OCI-LY1 (cell line): ENCODE measurements around the gene ELFN1.

Experiments used
- H2AFZ ChIP-seq: fragments of 200-600 bp; sonication (generic), shearing (Covaris generic); 2 replicates; pipeline ENCODE4 v1.6.0; 2014; ENCODE audit warnings: antibody characterized with exemption, mild to moderate bottlenecking, low read length
- H3F3A ChIP-seq: fragments of 200-600 bp; sonication (generic), shearing (Covaris generic); 2 replicates; pipeline ENCODE4 v1.6.0; 2014; ENCODE audit warnings: mild to moderate bottlenecking, antibody characterized with exemption, low read length, moderate library complexity; ENCODE audit not compliant: insufficient read depth
- H3K27ac ChIP-seq: fragments of 200-600 bp; sonication (generic); 2 replicates; pipeline ENCODE4 v1.5.1; 2014; ENCODE audit warnings: low read length, mixed run types, mild to moderate bottlenecking, low read depth; ENCODE audit not compliant: poor library complexity, severe bottlenecking
- H3K27me3 ChIP-seq: fragments of 200-600 bp; sonication (generic); 2 replicates; pipeline ENCODE4 v1.6.0; 2014; ENCODE audit warnings: antibody characterized with exemption, mild to moderate bottlenecking, low read length, moderate library complexity; ENCODE audit not compliant: insufficient read depth
- H3K36me3 ChIP-seq: fragments of 200-600 bp; sonication (generic); 2 replicates; pipeline ENCODE4 v1.6.1; 2014; ENCODE audit warnings: mild to moderate bottlenecking, antibody characterized with exemption, low read length, moderate library complexity, mixed read lengths; ENCODE audit not compliant: insufficient read depth
- H3K4me1 ChIP-seq: fragments of 200-600 bp; sonication (generic); 2 replicates; pipeline ENCODE4 v1.5.1; 2014; ENCODE audit warnings: mild to moderate bottlenecking, low read length, moderate library complexity; ENCODE audit not compliant: insufficient read depth, severe bottlenecking
- H3K4me2 ChIP-seq: fragments of 200-600 bp; sonication (generic), shearing (Covaris generic); 2 replicates; pipeline ENCODE4 v1.6.1; 2014; ENCODE audit warnings: low read length
- H3K4me3 ChIP-seq: fragments of 200-600 bp; sonication (generic); 2 replicates; pipeline ENCODE4 v1.5.1; 2014; ENCODE audit warnings: low read length, low read depth, mild to moderate bottlenecking, mixed read lengths; ENCODE audit not compliant: poor library complexity, severe bottlenecking
- H3K79me2 ChIP-seq: fragments of 200-600 bp; shearing (Covaris generic); 2 replicates; pipeline ENCODE4 v1.6.1; 2016; ENCODE audit warnings: mixed run types, low read length, mixed read lengths; ENCODE audit not compliant: insufficient read depth
- H3K9ac ChIP-seq: fragments of 200-600 bp; sonication (generic), shearing (Covaris generic); 2 replicates; pipeline ENCODE4 v1.6.1; 2014; ENCODE audit warnings: mild to moderate bottlenecking, low read length, mixed read lengths
- H3K9me2 ChIP-seq: fragments of 200-600 bp; sonication (generic), shearing (Covaris generic); 2 replicates; pipeline ENCODE4 v1.6.1; 2014; ENCODE audit warnings: low read depth, mild to moderate bottlenecking, low read length, mixed read lengths
- H3K9me3 ChIP-seq: fragments of 200-600 bp; shearing (Covaris generic); 2 replicates; pipeline ENCODE4 v1.6.1; 2014; ENCODE audit warnings: low read length, mixed read lengths
- H4K20me1 ChIP-seq: fragments of 200-600 bp; sonication (generic), shearing (Covaris generic); 2 replicates; pipeline ENCODE4 v1.6.0; 2016; ENCODE audit warnings: mild to moderate bottlenecking, low read length; ENCODE audit not compliant: insufficient read depth
- CTCF ChIP-seq: fragments of 200-600 bp; sonication (generic), shearing (Covaris generic); IDR thresholded peaks from 2 replicates; pipeline ENCODE4 v1.5.1; 2017; ENCODE audit warnings: mild to moderate bottlenecking, antibody characterized with exemption, low read length, moderate library complexity, mixed read lengths
- EZH2 ChIP-seq: fragments of 200-600 bp; sonication (generic), shearing (Covaris generic); IDR thresholded peaks from 2 replicates; pipeline ENCODE4 v1.8.0; 2017; ENCODE audit warnings: borderline replicate concordance, mixed run types, mild to moderate bottlenecking, antibody characterized with exemption, low read length, moderate library complexity, mixed read lengths

ELFN1 gene

GRCh38 chr7:1675673-1676549, 5.8 kb downstream of the ELFN1 start:
- Histone ChIP-seq H3K9me3 (no peaks in the 10 kb centered on the region), H3K9me2 (no peaks in the 10 kb centered on the region), H3K4me3 (no peak overlapping the region), H4K20me1 (no peaks in the 10 kb centered on the region), H3K4me1 (no peaks in the 10 kb centered on the region), H3K4me2 (no peak overlapping the region), H3K36me3 (no peaks in the 10 kb centered on the region), H2AFZ (no peak overlapping the region), H3K27ac (no peak overlapping the region), H3F3A (no peaks in the 10 kb centered on the region), H3K9ac (no peak overlapping the region), H3K27me3 (peaks cover 11% of the 10 kb centered on the region), H3K79me2 (no peaks in the 10 kb centered on the region)
- TF ChIP-seq CTCF (no peak), EZH2 (no peak)

- no peak overlapping the region for H2AFZ ChIP-seq
- H3K4me1 ChIP-seq, result no peaks in the 10 kb centered on the region
- H3K27ac ChIP-seq, result no peak overlapping the region
- H3K4me2 ChIP-seq, result no peak overlapping the region
- no peaks in the 10 kb centered on the region for H4K20me1 ChIP-seq
- no peaks in the 10 kb centered on the region for H3F3A ChIP-seq
- no peaks in the 10 kb centered on the region for H3K79me2 ChIP-seq
- no peaks in the 10 kb centered on the region for H3K36me3 ChIP-seq
- no peaks in the 10 kb centered on the region for H3K9me2 ChIP-seq
- TF ChIP-seq CTCF (no peak), EZH2 (no peak)
- H3K9ac ChIP-seq, result no peak overlapping the region
- H3K4me3 ChIP-seq, result no peak overlapping the region
- no peaks in the 10 kb centered on the region for H3K9me3 ChIP-seq
- peaks cover 17% of the 10 kb centered on the region for H3K27me3 ChIP-seq
These were observed 6.5 kb downstream of the ELFN1 start for GRCh38 chr7:1676550-1677078.

GRCh38 chr7:1677206-1678080, 7.4 kb downstream of the ELFN1 start:
- TF ChIP-seq CTCF (no peak), EZH2 (no peak)
- H3K9ac ChIP-seq, result no peak overlapping the region
- H3K4me2 ChIP-seq, result no peak overlapping the region

More at GRCh38 chr7:1677206-1678080, 7.4 kb downstream of the ELFN1 start:
- no peaks in the 10 kb centered on the region for H3K4me1 ChIP-seq
- H3K36me3 ChIP-seq, result no peaks in the 10 kb centered on the region; the same call in 1 of the 2 replicates
- H3F3A ChIP-seq, result no peaks in the 10 kb centered on the region
- H3K27me3 ChIP-seq, result peaks cover 17% of the 10 kb centered on the region
- H3K27ac ChIP-seq, result no peak overlapping the region
- H4K20me1 ChIP-seq, result no peaks in the 10 kb centered on the region
- no peak overlapping the region for H2AFZ ChIP-seq
- no peak overlapping the region for H3K4me3 ChIP-seq
- H3K9me3 ChIP-seq, result peaks cover 5% of the 10 kb centered on the region; the same call in 1 of the 2 replicates
- H3K9me2 ChIP-seq, result no peaks in the 10 kb centered on the region
- H3K79me2 ChIP-seq, result no peaks in the 10 kb centered on the region
